ENCODE measurements around the gene HAUS7.

The HAUS7 gene

GRCh38 chrX:153450949-153451277, 19.5 kb downstream of the HAUS7 start:
- no peak for DNase-seq

DNA sequence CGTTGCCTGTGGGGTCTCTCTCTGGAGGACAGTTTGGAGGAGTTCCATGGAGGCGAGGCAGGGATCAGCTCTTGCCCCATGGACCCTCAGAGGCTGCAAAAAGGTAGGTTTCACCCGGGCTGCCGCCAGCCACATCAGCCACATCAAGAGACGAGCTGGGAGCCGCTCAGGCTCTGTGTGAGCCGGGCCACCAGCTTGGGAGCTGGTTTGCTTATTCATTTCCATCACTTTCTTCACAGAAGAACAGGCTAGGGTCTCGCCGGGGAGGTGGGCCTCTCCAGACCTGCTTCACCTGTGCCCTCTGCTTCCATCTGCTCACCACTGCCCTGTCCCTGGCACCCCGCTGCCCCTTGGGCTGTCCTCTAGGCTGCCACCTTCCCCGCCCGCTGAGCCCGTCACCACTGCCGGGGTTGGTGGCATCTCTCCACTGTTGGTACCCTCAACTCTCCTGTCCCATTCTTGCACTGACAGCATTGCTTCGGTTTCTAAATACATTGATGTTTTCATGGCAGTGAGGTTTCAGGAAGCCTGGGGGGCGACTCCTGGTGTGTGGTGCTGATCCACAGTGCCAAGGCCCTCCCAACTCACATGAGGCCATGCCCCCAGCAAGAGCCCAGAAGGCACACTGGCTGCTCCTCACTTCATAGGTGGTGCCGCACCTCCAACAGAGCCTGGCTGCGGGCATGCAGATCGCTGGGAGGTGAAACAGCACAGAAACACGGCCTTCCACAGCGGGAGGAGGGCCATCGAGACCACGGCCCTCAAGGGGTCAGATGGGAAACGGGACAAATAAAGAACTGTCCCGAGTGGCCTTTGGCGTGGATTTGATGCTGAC, 20.0 kb downstream of the HAUS7 start:
- no peak for DNase-seq

GRCh38 chrX:153449368-153450113, 20.8 kb downstream of the HAUS7 start:
- no peak for DNase-seq

DNA sequence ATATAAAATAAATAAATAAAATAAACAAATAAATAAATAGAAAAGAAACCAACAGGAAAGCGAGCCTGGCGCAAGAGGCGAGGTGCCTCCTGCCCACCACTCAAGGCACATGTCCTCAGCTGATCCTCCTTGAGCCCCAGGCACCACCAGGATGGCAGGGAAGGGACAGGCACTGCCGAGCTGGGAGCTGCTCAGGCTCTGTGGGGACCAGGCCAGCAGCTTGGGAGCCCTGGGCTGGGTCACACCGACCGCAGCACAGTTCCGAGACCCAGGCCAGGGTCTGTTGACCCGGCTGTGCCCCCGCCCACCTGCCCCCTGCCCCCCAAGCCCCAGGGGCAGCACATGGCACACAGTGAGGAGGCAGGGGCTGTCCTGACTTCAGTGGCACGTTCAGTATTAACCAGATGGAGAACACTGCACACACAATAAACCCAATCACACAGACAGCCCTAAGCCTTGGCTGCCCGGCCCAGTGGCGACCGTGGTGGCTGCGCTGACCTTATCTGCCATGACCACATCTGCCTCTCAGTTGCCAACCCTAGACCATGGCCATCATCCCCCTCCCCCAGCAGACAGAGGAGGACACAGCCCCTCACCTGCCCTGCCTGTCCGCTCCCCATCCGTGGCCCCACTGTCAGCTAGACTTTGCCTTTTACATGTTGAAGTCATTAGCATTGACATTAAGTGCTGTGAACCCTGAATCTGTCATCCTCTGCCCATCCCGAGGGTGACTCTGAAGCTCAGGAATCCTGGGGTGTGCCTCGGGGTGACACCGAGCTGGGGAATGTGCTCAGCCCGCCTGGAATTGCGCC, 21.6 kb downstream of the HAUS7 start:
- no peak for DNase-seq

DNA sequence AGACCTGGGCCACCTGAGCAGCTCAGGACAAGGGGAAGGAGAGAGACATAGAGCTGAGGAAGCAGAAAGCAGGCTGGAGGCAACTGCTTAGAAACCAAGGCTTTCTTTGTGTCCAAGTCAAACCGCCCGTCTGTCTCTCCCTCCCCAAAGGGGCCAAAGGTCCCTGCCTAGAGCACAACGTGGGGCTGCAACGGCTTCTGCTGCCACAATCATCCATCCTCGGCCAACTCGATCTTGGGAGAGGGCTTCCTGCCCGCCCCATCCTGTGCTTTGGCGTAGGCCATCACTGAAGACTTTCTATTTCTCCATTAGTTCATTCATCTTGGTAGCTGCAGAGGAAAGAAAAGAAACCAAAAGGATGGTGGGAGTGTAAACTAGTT, 22.8 kb downstream of the HAUS7 start:
- no peak for DNase-seq

- no peak for DNase-seq
Observed at GRCh38 chrX:153446950-153447580, 23.3 kb downstream of the HAUS7 start.

DNA sequence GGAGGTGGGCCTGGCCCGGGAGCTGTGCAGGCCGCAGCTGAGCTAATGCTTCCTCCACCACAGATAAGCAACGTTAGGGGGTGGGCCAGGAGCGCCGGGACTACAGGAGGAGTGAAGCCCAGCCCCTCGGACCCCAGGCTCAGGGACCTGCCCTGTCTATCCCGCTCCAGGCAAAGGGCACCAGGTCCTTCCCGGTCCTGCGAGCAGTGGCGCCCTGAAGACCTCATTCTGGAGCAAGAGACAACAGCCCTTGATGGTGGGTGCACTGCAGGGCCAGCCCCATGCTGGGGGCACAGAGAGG, 23.8 kb downstream of the HAUS7 start:
- no peak for DNase-seq

- DNase-seq, result no peak
Observed at GRCh38 chrX:153445856-153446635, 24.3 kb downstream of the HAUS7 start, which contains the start of gene TREX2. Gene TREX2, minus strand, starts transcription at chrX:153446056. Its CDS starts 626 bp downstream, at chrX:153445430.

DNA sequence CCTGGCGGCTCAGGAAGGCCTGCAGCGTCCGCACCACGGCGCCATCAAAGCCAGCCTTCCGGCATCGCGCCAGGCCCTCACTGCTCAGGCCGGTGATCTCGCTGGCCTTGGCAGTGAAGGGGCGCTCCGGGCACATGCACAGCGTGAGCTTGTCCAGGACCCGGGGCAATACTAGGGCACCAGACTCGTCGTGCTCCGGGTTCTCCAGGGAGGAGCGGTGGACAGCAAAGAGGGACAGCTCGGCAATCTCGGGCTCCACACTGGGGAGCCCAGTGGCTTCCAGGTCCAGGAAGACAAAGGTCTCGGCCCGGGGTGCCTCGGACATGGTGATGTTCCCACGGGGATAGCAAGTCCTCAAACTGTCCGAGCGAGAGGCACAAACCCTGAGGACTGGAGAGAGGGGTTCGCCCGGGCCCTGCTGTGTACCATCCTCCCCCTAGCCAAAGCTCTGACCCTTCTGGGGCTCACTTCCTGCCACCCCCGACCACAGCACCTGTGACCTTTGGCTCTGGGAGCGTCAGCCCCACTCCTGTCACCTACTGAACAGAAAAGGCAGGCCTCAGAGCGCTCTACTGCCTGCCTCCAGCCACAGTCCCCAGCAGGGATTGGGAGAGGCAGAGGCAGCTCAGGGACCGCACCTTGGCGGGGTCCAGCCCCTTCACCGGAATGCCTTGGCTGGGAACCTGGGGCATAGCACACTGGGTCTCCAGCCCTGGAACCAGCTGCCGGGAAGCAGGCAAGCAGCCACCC, 25.1 kb downstream of the HAUS7 start:
- DNase-seq, result no peak

GRCh38 chrX:153444333-153445011, 25.9 kb downstream of the HAUS7 start:
- no peak for DNase-seq

GRCh38 chrX:153443476-153444332, 26.7 kb downstream of the HAUS7 start:
- no peak for DNase-seq

DNA sequence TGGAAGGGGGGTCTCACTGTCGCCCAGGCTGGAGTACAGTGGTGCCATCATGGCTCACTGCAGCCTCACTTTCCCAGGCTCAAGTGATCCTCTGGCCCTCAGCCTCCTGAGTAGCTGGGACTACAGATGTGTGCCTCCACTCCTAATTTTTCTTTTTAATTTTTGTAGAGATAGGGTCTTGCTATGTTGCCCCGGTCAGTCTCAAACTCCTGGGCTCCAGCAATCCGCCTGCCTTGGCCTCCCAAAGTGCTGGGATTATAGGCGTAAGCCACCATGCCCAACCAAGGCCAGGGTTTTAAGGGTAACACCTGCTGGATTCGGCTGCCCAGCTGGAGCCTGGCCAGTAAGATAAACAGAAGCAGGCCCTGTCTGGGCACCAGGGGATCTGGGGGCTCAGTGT, 27.9 kb downstream of the HAUS7 start:
- no peak for DNase-seq

DNA sequence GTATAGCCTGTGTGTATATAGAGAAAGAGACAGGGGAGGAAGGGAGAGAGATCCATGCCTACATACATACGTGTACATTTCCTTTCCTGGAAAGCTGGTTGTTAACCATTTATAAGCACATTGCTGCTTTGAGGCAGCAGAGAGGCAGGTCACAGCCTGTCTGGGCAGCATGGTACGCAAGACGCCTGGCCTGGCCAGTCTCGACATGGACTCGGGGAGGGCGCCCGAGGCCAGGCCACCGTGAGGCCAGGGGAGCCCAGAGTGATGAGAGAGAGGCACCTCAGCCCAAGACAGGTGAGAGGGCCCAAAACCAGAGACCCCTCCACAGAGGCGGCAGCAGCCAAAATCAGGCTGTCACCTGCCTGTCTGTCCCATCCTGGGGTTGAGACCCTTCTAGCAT, 28.4 kb downstream of the HAUS7 start:
- DNase-seq, result no peak

DNA sequence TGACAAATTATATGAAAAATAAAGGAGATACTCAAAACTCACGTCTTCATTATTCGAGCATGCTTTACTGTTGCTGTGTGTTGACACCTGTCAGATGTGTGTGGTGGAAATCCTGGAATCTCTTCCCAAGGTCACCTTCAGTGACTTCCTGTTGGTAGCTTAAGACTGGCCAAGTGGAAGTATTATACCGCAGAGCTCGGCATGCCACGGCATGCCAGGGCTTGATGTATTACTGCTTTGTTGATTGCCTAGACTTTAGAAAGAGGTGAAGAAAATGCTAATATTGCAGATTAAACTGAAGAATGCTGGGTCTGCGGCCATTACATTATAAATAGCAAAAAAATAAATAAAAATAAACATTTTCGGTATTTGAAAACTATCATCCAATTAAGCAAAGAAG, 29.1 kb downstream of the HAUS7 start:
- no peak for DNase-seq

DNA sequence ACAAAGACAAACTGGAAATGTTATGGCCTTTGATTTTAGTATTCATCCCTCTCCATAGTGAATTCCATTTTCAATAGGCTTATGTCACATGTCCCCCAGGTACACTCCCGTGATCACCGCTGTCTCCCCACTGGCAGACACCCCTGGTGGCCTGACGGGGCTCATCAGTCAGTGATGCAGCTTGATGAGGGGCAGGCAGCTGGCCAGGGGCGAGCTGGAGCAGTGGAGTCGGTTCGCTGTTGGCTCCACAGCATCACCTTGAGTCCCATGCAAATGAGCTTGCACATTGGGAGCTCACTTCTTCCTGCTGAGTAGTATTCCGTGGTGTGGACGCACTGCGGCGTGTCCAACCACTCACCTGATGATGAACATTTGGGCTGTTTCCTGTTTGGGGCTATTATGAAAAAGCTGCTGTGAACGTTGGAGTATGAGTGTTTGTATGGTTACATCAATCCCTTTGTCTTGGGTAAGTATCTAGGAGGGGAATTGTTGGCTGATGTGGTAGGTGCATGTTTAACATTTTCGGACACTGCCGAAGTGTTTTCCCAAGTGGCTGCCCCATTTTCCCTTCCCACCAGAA, 29.7 kb downstream of the HAUS7 start:
- no peak for DNase-seq

DNA sequence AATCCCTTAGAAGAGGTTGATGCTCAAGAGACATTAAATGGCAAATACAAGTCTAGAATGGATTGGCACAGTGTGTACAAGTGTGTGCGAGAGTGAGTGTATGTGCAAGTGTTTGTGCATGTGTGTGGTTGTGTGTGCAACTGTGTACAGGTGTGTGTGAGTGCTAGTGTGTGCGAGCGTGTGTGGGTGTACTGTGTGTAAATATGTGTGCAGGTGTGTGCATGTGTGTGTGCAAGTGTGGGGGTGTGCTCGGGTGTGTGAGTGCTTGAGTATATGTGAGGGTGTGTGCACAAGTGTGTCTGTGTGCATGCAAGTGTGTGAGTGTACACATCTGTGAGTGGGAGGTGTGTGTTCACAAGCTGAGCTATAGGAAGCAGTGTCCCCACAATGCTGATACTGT, 30.4 kb downstream of the HAUS7 start:
- DNase-seq, result no peak

DNA sequence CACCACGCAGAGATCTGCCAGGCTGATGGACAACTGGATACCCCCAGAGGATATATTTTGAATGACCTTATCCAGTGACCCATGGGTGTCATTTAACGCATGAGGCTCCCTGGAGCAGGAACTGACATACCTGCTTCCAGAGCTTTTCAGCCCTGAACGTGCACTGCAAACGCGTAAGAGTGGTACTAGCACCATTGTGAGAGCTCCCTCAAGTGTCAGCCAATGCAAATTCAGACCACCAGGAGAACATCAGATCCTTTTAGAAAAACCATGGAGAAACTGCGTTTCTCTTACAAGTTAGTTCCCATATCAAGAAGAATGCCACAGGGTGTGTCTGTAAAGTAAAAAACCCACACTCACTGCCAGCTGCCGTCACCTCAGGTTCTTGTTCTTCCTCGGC, 31.8 kb downstream of the HAUS7 start:
- DNase-seq, result no peak

DNA sequence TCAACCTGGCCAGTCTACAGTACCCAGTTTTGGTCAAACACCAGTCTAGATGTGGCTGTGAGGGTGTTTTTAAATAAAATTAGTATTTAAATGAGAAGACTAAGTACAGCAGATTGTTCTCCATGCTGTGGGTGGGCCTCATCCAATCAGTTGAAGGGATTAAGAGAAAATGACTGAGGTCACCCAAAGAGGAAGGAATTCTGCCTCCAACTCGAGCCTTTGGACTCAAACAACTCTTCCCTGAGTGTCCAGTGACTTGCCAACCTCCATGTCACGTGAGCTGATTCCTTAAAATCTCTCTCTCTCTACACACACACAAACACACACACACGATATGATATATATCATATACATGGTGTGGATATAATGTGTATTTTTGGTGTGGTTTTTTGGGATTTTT, 34.5 kb downstream of the HAUS7 start:
- no peak for DNase-seq

GRCh38 chrX:153434801-153435200, 35.6 kb downstream of the HAUS7 start:
- DNase-seq, result no peak

GRCh38 chrX:153433781-153434285, 36.5 kb downstream of the HAUS7 start:
- DNase-seq, result no peak
